Osteoblast (primary cell): ENCODE measurements around the gene ATM. TPM values are rescaled to one million over a fixed set of nuclear protein-coding genes. Genes with fewer than 3 reads are reported as not detected.
"Not testable (repeated sequence)": the region's sequence is repeated elsewhere in the genome, so short reads cannot be mapped to it uniquely, and the experiment has no call there.

Experiments used
- DNase-seq: peaks from one replicate; pipeline ENCODE4 v3.0.0; 2011; ENCODE audit warnings: low spot score, mixed read lengths; ENCODE audit not compliant: insufficient read length; ENCODE audit errors: missing footprints
- H2AFZ ChIP-seq: 2 replicates; pipeline ENCODE4 v1.6.0; 2011; ENCODE audit warnings: mild to moderate bottlenecking, low read length
- H3K27ac ChIP-seq: 2 replicates; pipeline ENCODE4 v1.5.1; 2011; ENCODE audit warnings: mild to moderate bottlenecking, low read depth, low read length, moderate library complexity
- H3K27me3 ChIP-seq: 2 replicates; pipeline ENCODE4 v1.6.0; 2012; ENCODE audit warnings: mild to moderate bottlenecking, control low read depth, inconsistent platforms, low read length, moderate library complexity; ENCODE audit not compliant: insufficient read depth
- H3K36me3 ChIP-seq: 2 replicates; pipeline ENCODE4 v1.5.1; 2011; ENCODE audit warnings: mild to moderate bottlenecking, low read length, control low read depth, moderate library complexity; ENCODE audit not compliant: insufficient read depth
- H3K4me1 ChIP-seq: 2 replicates; pipeline ENCODE4 v1.5.1; 2011; ENCODE audit warnings: mild to moderate bottlenecking, low read length, control low read depth, moderate library complexity; ENCODE audit not compliant: insufficient read depth
- H3K4me2 ChIP-seq: 2 replicates; pipeline ENCODE4 v1.6.0; 2011; ENCODE audit warnings: mild to moderate bottlenecking, low read length; ENCODE audit not compliant: insufficient read depth
- H3K4me3 ChIP-seq: fragments of 200-600 bp; sonication (generic); 3 replicates; pipeline ENCODE4 v1.5.1; 2012; ENCODE audit warnings: mild to moderate bottlenecking, low read length, inconsistent platforms; ENCODE audit not compliant: insufficient read depth
- H3K79me2 ChIP-seq: 2 replicates; pipeline ENCODE4 v1.6.0; 2012; ENCODE audit warnings: mild to moderate bottlenecking, low read length, control low read depth, inconsistent platforms; ENCODE audit not compliant: insufficient read depth
- H3K9me3 ChIP-seq: 2 replicates; pipeline ENCODE4 v1.5.1; 2011; ENCODE audit warnings: low read depth, low read length, control low read depth
- H4K20me1 ChIP-seq: 2 replicates; pipeline ENCODE4 v1.6.0; 2012; ENCODE audit warnings: mild to moderate bottlenecking, low read length, control low read depth; ENCODE audit not compliant: insufficient read depth
- CTCF ChIP-seq: IDR thresholded peaks from 2 replicates; pipeline ENCODE4 v1.5.1; 2011; ENCODE audit warnings: mild to moderate bottlenecking, low read depth, low read length, moderate library complexity; ENCODE audit errors: extremely low read depth
- total RNA-seq: library from RNA; depleted of rRNA; stranded (reverse); fragments of >200 nt; gene quantifications from 2 replicates; pipeline ENCODE4 v1.2.3, GENCODE V29; 2012

Gene ATM
- total RNA-seq, 1 donor: 172 TPM

GRCh38 chr11:108370315-108370714 is 147.4 kb downstream of the ATM start:
- H3K27ac ChIP-seq: no peak overlapping the region
- no peak for TF ChIP-seq CTCF
- H3K27me3 ChIP-seq: no peaks in the 10 kb centered on the region
- H3K4me3 ChIP-seq: no peak overlapping the region
- H2AFZ ChIP-seq: no peak overlapping the region
- H4K20me1 ChIP-seq: no peaks in the 10 kb centered on the region
- H3K9me3 ChIP-seq: no peaks in the 10 kb centered on the region
- H3K4me2 ChIP-seq: no peak overlapping the region
- peaks cover 1% of the 10 kb centered on the region for H3K36me3 ChIP-seq
- H3K79me2 ChIP-seq: no peaks in the 10 kb centered on the region
- H3K4me1 ChIP-seq: no peaks in the 10 kb centered on the region
- DNase-seq: no peak

- TF ChIP-seq CTCF: no peak
- Histone ChIP-seq H3K36me3 (no peaks in the 10 kb centered on the region), H3K4me2 (no peak overlapping the region), H2AFZ (no peak overlapping the region), H4K20me1 (no peaks in the 10 kb centered on the region), H3K27ac (no peak overlapping the region), H3K4me3 (no peak overlapping the region), H3K27me3 (no peaks in the 10 kb centered on the region), H3K79me2 (no peaks in the 10 kb centered on the region), H3K4me1 (no peaks in the 10 kb centered on the region), H3K9me3 (no peaks in the 10 kb centered on the region)
- no peak for DNase-seq
These were observed 148.1 kb downstream of the ATM start for GRCh38 chr11:108370990-108371389.

- H3K79me2 ChIP-seq, DNase-seq, H3K36me3 ChIP-seq, H3K4me1 ChIP-seq, H3K4me3 ChIP-seq, H4K20me1 ChIP-seq, H3K27me3 ChIP-seq, H2AFZ ChIP-seq, H3K27ac ChIP-seq, H3K9me3 ChIP-seq, H3K4me2 ChIP-seq: not testable (repeated sequence)
These were observed 150.6 kb downstream of the ATM start for GRCh38 chr11:108373505-108373904.

- DNase-seq: no peak
These were observed 165.7 kb downstream of the ATM start for GRCh38 chr11:108388576-108388975.

More at GRCh38 chr11:108388576-108388975, 165.7 kb downstream of the ATM start:
- H3K36me3 ChIP-seq: no peaks in the 10 kb centered on the region
- no peaks in the 10 kb centered on the region for H4K20me1 ChIP-seq
- no peaks in the 10 kb centered on the region for H3K4me1 ChIP-seq
- no peak for TF ChIP-seq CTCF
- H3K4me2 ChIP-seq: no peak overlapping the region
- H3K27ac ChIP-seq: no peak overlapping the region
- no peak overlapping the region for H2AFZ ChIP-seq
- no peaks in the 10 kb centered on the region for H3K9me3 ChIP-seq
- H3K79me2 ChIP-seq: no peaks in the 10 kb centered on the region
- H3K4me3 ChIP-seq: no peak overlapping the region
- no peaks in the 10 kb centered on the region for H3K27me3 ChIP-seq
